ENCODE results near the gene COG6. TPM values are rescaled to one million over a fixed set of nuclear protein-coding genes. Genes with fewer than 3 reads are reported as not detected.
A peak's percentile ranks its signal among the peaks of the same experiment; 100 is the strongest.

Gene COG6
- total RNA-seq, 1 donor from 2014 or later = 24.3 TPM

DNA sequence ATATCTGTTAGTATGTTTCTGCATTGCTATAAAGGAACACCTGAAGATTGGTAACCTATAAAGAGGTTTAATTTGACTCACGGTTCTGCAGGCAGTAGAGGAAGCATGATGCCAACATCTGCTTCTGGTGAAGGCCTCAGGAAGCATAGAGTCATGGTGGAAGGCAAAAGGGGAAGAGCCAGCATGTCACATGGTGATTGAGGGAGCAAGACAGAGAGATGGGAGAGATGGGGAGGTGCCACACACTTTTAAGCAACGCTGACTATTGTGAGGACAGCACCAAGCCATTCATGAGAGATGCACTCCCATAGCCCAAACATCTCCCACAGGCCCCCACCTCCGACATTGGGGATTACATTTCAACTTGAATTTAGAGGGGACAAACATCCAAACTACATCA is 32.8 kb downstream of the COG6 start:
- intact Hi-C loops (cut with micrococcal nuclease) = loop anchor here (1.0 to 10.0 kb wide), 3 partner anchors 89 to 377 kb away; no protein-coding TSS in a partner anchor
- H3K27ac Mint-ChIP-seq = peak overlapping the region; percentile 87
- peaks cover 19% of the 10 kb centered on the region for H3K4me1 Mint-ChIP-seq
- peak overlapping the region; percentile 55 for H3K4me3 Mint-ChIP-seq
- H3K27me3 Mint-ChIP-seq = no peaks in the 10 kb centered on the region
- DNase-seq = peak; percentile 55
- peaks cover 12% of the 10 kb centered on the region for H3K36me3 Mint-ChIP-seq (ENCODE audit: low read depth)
- H3K9me3 Mint-ChIP-seq = no peaks in the 10 kb centered on the region

DNA sequence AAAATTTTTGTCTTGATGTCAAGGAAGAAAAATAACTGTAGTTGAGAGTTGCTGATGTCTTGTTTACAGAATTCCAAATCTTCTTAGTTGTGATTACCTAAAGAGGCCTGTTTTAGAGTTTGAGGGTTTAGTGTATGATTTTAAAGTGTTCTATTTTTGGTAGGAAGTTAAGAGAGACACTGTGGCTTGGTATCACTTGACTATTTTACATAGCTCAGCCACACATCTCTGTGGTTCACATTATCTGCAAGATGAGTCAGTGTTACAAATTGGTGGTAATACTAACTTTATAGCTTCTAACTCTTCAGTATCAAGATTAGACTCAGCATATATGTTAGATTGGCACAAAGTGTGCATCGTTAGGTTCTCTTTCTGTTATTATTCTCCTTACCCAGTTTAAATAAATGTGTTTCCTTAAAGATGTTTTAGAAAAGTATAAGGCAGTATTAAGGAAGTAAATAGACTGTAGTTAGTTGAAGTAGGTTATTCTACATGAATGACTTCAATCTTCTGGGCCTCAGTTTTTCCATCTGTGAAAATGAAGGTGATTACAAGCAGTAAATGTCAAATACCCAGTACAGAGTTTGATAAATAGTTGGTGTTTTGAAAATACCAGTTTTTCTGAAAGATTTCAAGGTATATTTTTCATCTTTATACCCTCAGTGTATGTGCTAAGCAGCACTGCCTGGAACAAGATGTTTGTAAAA is 33.4 kb downstream of the COG6 start:
- intact Hi-C loops (cut with micrococcal nuclease) = loop anchor here (1.0 to 10.0 kb wide), 3 partner anchors 88 to 376 kb away; no protein-coding TSS in a partner anchor
- Mint-ChIP-seq H3K4me3 (peak overlapping the region; percentile 55), H3K36me3 (ENCODE audit: low read depth) (peaks cover 12% of the 10 kb centered on the region), H3K4me1 (peaks cover 19% of the 10 kb centered on the region), H3K27ac (peak overlapping the region; percentile 87), H3K9me3 (no peaks in the 10 kb centered on the region), H3K27me3 (no peaks in the 10 kb centered on the region)
- DNase-seq = peak; percentile 54

DNA sequence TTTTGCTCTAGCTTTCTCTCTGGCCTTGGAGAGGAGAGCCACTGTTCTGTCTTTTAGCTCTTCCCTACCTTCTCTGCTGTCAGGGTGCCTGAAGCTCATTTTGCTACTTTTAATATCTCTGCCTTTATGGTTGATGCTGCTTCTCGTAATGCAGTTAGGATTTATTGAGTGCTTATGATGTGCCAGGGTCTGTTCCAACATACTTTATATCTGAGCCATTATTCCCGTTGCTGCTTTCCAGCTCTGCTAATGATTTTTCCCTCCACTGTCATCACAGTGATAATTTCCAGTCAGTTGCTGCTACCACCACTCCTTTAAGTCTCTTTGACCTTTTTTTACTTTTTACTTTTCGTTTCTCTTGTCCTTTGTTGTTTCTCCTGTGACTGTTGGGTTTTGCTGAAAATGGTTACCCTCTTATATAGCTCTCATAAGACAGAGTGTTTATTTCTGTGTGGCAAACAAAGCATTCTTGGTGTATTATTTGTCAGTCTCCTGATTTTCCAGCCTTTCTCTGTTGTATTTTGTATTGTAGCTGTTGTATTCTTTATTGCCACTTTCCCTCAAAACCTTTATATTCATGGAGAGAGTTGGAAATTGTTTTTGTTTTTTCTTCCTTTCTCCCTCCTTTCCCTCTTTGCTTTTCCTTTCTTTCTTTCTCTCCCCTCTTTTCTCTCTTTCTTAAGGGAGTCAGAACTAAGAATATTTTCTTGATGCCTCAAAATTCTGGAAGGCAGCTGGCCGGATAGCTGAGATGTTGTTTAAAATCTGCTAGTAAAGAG is 37.4 kb downstream of the COG6 start:
- Mint-ChIP-seq H3K27ac (peak overlapping the region; percentile 2), H3K27me3 (no peaks in the 10 kb centered on the region), H3K9me3 (no peaks in the 10 kb centered on the region), H3K36me3 (ENCODE audit: low read depth) (peaks cover 9% of the 10 kb centered on the region), H3K4me3 (no peak overlapping the region), H3K4me1 (peaks cover 19% of the 10 kb centered on the region)
- no peak for DNase-seq
- intact Hi-C loops (cut with micrococcal nuclease) = no loop called here

DNA sequence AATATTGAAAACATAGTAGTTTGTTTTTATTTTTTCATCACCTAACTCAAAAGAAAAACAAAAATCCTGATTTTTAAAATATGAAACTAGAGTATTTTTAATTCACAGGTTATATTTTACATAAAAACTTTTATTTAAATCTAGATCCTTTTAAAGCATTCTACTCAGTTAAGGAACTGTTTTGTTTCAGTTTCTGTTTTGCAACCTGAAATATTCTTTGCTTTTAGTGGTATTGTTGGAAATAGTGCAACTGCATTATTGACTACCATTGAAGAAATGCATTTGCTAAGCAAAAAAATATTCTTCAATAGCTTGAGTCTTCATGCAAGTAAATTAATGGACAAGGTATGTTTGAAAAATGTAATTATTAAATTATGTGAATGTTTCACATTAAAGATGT is 43.8 kb downstream of the COG6 start:
- Mint-ChIP-seq H3K4me3 (no peak overlapping the region), H3K27ac (no peak overlapping the region), H3K4me1 (peaks cover 6% of the 10 kb centered on the region), H3K27me3 (no peaks in the 10 kb centered on the region), H3K9me3 (no peaks in the 10 kb centered on the region), H3K36me3 (ENCODE audit: low read depth) (peaks cover 5% of the 10 kb centered on the region)
- intact Hi-C loops (cut with micrococcal nuclease) = no loop called here
- no peak for DNase-seq

DNA sequence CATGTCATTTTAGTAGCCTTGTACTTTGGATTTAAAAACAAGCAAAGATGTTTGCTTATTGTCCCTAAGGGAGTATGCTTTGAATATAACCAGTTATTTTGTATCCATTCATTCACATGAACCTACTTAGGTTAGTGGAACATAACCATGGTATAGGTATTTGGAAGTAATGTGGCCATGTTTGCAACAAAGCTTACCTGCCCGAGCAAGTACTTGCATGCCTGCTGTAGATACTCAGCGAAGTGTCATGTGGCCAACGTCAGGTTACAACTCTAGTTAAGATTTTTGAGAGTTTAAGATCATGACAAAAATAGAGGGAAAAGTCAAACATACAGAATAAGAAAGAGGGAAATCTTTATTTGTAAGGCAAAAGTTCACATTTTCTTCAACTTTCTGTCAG is 57.2 kb downstream of the COG6 start:
- no peak for DNase-seq
- H3K4me3 Mint-ChIP-seq = no peak overlapping the region
- H3K36me3 Mint-ChIP-seq (ENCODE audit: low read depth) = peaks cover 15% of the 10 kb centered on the region
- H3K9me3 Mint-ChIP-seq = peaks cover 8% of the 10 kb centered on the region
- H3K27ac Mint-ChIP-seq = no peak overlapping the region
- no peaks in the 10 kb centered on the region for H3K4me1 Mint-ChIP-seq
- intact Hi-C loops (cut with micrococcal nuclease) = no loop called here
- no peaks in the 10 kb centered on the region for H3K27me3 Mint-ChIP-seq

DNA sequence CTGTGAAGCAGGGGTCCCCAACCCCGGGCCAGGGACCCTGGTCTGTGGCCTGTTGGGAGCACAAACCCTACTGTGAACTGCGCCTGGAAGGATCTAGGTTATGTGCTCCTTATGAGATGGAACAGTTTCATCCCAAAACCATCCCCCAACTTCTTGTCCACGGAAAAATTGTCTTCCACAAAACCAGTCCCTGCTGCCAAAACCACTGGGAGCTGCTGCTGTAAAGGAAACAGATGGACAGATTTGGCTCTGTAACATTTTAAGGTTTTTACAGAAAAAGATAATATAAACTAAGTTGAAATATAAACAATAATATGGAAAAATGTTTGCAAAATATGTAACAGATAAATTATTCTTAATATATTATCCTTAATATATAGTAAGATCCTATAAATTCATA is 73.7 kb downstream of the COG6 start:
- no peaks in the 10 kb centered on the region for H3K9me3 Mint-ChIP-seq
- no peak overlapping the region for H3K27ac Mint-ChIP-seq
- no peaks in the 10 kb centered on the region for H3K4me1 Mint-ChIP-seq
- H3K4me3 Mint-ChIP-seq = no peak overlapping the region
- H3K36me3 Mint-ChIP-seq (ENCODE audit: low read depth) = peaks cover 31% of the 10 kb centered on the region
- DNase-seq = no peak
- no peaks in the 10 kb centered on the region for H3K27me3 Mint-ChIP-seq
- intact Hi-C loops (cut with micrococcal nuclease) = no loop called here

DNA sequence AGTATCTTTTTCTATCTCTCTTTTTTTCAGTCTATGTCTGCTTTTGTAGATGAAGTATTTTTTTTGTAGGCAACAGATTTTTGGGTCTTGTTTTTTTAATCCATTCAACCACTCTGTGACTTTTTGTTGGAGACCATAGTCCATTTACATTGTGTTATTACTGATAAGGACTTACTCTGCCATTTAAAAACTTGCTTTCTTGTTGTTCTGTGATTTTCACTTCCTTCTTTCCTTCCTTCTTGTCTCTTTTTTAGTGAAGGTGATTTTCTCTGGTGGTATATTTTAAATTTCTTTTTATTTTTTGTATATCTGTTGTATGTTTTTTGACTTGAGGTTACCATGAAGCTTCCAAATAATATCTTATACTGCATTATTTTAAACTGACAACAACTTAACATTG is 79.5 kb downstream of the COG6 start:
- Mint-ChIP-seq H3K36me3 (ENCODE audit: low read depth) (peaks cover 21% of the 10 kb centered on the region), H3K9me3 (peaks cover 4% of the 10 kb centered on the region), H3K27ac (no peak overlapping the region), H3K27me3 (no peaks in the 10 kb centered on the region), H3K4me1 (no peaks in the 10 kb centered on the region), H3K4me3 (no peak overlapping the region)
- no peak for DNase-seq
- intact Hi-C loops (cut with micrococcal nuclease) = no loop called here

DNA sequence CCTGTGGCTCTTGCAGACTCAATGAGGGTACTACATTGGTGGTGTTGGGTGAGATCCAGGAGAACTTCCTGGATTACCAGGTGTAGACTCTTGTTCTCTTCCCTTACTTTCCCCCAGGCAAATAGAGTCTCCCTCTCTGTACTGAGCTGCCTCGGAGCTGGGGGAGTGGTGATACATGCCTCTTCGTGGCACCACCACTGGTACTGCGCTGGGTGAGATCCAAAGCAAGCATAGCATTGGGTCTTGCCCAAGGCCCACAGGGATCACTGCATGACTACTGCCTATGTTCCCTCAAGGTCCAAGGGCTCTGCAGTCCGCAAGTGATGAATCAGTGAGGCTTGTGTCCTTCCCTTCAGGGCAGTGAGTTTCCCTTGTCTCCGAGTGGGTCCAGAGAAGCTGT is 81.6 kb downstream of the COG6 start:
- Mint-ChIP-seq H3K4me3 (no peak overlapping the region), H3K27me3 (no peaks in the 10 kb centered on the region), H3K9me3 (peaks cover 12% of the 10 kb centered on the region), H3K4me1 (no peaks in the 10 kb centered on the region), H3K27ac (no peak overlapping the region), H3K36me3 (ENCODE audit: low read depth) (peaks cover 30% of the 10 kb centered on the region)
- intact Hi-C loops (cut with micrococcal nuclease) = no loop called here
- no peak for DNase-seq

DNA sequence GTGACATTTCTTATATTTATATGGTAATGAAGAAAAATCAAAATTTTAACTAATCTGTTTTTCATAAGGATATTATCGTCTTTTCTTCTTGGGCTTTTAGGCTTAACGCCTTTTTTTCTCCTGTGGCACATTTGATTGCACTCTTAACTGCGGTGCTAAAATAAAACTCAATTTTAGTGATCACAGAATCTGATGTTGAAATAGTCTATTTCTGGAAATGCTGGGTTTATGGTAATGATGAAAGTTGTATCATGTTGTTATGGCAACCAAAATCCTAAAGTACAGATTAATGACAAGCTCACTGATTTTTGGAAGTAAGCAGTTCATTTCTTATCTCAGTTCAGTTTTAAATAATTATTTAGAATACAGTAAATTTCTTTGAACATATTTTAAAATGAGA is 85.3 kb downstream of the COG6 start:
- no peak for DNase-seq
- Mint-ChIP-seq H3K36me3 (ENCODE audit: low read depth) (peaks cover 24% of the 10 kb centered on the region), H3K4me1 (no peaks in the 10 kb centered on the region), H3K27ac (no peak overlapping the region), H3K4me3 (no peak overlapping the region), H3K9me3 (peaks cover 21% of the 10 kb centered on the region), H3K27me3 (no peaks in the 10 kb centered on the region)
- intact Hi-C loops (cut with micrococcal nuclease) = no loop called here

DNA sequence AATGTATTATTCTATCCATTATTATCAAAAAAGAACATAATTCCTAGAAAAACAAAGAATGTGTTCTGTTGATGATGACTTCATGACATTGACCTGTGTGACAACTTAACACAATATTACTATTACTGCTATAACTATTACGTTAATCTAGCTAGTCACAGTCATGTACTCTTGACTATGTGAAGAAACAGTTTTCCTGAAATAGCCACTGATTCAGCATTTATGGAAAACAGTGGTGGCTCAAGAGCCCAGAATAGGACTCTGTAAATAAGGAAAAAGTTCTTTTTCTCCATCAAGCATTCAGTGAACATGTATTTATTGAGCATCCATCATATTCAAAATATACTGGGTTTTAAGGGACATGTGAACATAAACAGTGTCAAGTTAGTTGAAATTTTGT is 93.5 kb downstream of the COG6 start:
- Mint-ChIP-seq H3K27me3 (no peaks in the 10 kb centered on the region), H3K27ac (no peak overlapping the region), H3K9me3 (no peaks in the 10 kb centered on the region), H3K4me1 (no peaks in the 10 kb centered on the region), H3K36me3 (ENCODE audit: low read depth) (peaks cover 8% of the 10 kb centered on the region), H3K4me3 (no peak overlapping the region)
- intact Hi-C loops (cut with micrococcal nuclease) = no loop called here
- no peak for DNase-seq

DNA sequence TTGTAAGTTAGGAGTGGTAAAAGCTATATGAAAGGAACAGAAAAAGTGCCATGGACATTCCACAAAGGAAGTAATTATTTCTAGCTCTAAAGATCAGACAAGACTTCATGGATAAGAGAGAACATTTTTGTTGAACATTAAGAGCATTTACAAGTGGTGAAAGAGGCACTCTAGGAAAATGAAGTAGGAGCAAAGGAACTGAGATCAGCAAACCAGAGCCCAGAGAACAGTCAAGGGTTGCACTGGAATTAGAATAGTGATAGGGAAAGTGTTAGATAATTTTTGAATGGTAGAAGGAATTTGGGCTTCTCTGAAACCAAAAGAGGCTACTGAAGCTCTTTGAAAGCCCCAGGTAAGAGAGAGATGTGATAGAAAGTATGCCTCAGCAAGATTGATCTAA is 94.1 kb downstream of the COG6 start:
- Mint-ChIP-seq H3K27ac (no peak overlapping the region), H3K4me1 (no peaks in the 10 kb centered on the region), H3K4me3 (no peak overlapping the region), H3K36me3 (ENCODE audit: low read depth) (peaks cover 9% of the 10 kb centered on the region), H3K9me3 (no peaks in the 10 kb centered on the region), H3K27me3 (no peaks in the 10 kb centered on the region)
- no peak for DNase-seq
- intact Hi-C loops (cut with micrococcal nuclease) = no loop called here

DNA sequence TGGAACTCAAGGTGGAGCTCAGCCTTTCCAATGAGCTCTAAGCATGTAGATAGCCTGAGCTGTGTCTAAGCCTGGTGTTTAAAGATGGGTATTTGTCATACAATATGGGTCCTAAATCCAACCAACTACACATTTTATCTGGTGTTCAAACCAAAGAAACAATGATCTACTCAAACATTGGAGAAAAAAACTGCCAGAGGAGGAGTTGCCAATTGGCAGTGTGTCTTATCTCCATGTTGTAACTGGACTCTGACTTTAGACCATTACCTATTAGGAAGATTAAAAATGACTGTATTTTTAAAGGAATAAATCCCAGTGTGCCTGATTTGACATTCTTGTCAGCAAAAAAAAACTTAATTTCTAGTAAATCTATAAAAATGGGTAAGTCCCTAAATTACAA is 96.3 kb downstream of the COG6 start:
- Mint-ChIP-seq H3K4me1 (no peaks in the 10 kb centered on the region), H3K27ac (no peak overlapping the region), H3K36me3 (ENCODE audit: low read depth) (peaks cover 14% of the 10 kb centered on the region), H3K27me3 (no peaks in the 10 kb centered on the region), H3K9me3 (no peaks in the 10 kb centered on the region), H3K4me3 (no peak overlapping the region)
- intact Hi-C loops (cut with micrococcal nuclease) = no loop called here
- no peak for DNase-seq

DNA sequence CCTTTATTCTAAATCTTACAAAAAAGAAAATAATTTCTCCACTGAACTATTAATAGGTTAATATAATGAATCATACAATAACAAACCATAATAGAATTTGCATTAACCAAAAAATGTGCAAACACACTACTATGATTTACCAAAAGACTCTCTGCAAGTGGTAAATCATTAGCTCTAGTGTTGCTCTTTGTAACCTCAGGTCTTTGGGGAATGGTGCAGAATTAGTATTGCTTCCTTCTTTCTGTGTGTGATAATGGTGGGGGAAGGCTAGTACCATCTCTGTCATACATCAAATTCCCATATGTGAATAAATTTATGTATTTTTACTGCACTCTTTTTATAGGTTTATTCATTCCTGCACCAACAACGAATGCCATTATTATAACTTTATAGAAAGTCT is 105.1 kb downstream of the COG6 start:
- Mint-ChIP-seq H3K36me3 (ENCODE audit: low read depth) (peaks cover 3% of the 10 kb centered on the region), H3K4me3 (no peak overlapping the region), H3K27ac (no peak overlapping the region), H3K4me1 (no peaks in the 10 kb centered on the region), H3K27me3 (peaks cover 3% of the 10 kb centered on the region), H3K9me3 (peaks cover 4% of the 10 kb centered on the region)
- intact Hi-C loops (cut with micrococcal nuclease) = no loop called here
- no peak for DNase-seq

DNA sequence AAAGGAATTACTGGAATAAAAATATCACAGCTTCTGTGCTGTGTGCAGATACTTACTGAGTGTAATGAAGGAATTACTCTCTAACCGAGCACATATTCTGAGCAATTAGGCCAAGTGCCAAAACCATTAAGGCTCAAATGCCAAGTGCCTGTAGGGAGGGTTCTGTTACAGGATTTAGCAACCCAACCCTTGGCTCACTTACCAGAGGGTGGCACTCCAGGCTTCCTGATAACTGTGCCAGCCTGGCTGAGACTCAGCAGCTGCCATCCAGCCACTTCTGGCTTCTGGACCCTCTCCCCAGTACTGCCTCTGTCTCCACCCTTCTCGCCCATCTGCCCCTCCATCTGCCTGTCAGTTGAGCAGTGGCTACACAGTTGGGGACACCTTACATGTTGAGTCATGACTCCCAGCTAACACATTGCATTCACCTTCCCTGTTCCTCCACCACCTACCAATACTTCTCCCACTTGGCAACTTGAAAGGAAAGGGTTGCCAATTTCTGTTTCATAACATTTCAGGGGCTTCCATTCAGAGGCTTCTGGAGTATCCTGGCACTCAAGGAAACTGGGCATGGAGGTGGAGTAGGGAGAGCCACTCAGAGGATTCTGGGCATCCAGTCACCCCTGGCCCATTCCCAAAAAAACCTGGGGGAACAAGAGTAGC is 110.5 kb downstream of the COG6 start:
- intact Hi-C loops (cut with micrococcal nuclease) = no loop called here
- no peak overlapping the region for H3K4me3 Mint-ChIP-seq
- peaks cover 3% of the 10 kb centered on the region for H3K27me3 Mint-ChIP-seq
- H3K9me3 Mint-ChIP-seq = peaks cover 4% of the 10 kb centered on the region
- peaks cover 3% of the 10 kb centered on the region for H3K4me1 Mint-ChIP-seq
- peak; percentile 67 for DNase-seq
- H3K27ac Mint-ChIP-seq = no peak overlapping the region
- no peaks in the 10 kb centered on the region for H3K36me3 Mint-ChIP-seq (ENCODE audit: low read depth)
